GM21367 (cell line): Measurements from ENCODE around the gene SMG6.
"Not testable (repeated sequence)": the region's sequence is repeated elsewhere in the genome, so short reads cannot be mapped to it uniquely, and the experiment has no call there.

Source experiments
- ATAC-seq: cut with Tn5 transposase; IDR thresholded peaks from one replicate; pipeline ENCODE4 v1.9.1; 2021; ENCODE audit not compliant: unreplicated experiment

Gene SMG6

DNA sequence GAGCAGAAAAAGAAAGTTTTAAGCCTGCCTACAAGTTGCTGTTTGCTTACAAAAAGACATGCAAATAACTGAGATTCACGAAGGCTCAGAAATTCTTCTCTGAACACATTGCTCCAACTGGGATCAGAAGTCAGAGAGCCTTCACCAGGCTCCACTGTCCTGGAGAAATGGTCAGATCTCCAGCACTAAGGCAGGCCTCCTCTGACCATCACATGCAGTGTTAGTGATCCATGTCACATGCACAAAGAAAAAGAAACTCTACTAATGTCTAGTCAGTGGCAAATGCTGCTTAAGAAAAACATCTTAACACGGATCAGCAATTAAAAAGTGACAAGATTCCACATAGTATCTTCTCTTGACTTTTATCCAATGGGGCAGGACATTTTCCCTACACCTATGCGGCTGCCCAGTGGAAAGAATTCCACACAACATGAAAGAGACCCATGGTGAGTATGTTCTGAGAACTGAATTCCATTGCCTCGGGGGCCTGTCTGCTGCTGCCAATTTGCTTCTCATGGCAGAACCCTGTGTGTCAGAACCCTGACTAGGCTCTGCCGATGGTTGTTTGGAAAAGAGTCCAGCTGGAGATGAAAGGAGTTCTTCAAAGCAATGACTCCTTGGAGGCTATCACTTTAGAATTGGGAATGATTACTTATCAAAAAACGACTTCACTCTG is 152.1 kb downstream of the SMG6 start:
- no peak for ATAC-seq

DNA sequence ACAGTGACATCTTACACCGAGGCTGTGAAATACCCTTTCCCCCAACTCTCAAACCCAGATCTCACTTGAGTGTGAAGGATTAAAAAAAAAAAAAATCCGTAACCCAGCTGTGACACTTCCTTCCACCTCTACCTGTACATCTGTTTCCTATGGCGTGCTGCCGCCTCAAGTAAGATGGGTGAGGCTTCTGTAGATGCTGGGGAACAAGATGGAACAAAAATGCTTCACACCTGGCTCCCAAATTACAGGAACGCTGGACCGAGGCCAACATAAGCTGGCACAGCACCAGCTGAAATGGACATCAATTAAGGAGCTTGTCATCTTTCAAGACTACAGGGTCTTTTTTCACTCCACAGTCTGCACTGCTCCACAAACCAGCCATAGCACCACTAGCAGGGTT is 152.8 kb downstream of the SMG6 start:
- ATAC-seq, result no peak

DNA sequence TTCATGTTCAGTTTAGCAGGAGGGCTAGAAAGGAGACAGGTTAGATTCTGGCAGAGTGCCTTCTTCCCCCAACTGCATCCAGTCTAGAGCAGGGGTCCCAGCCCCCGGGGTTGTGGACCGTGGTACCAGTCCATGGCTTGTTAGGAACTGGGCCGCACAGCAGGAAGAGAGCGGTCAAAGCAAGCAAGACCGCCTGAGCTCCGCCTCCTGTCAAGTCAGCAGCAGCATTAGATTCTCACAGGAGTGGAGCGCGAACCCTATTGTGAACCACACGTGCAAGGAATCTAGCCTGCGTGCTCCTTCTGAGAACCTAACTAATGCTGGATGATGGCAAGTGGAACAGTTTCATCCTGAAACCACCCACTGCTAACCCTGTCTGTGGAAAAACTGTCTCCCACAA is 153.7 kb downstream of the SMG6 start:
- no peak for ATAC-seq

GRCh38 chr17:2146132-2146871 is 157.3 kb downstream of the SMG6 start:
- no peak for ATAC-seq

- ATAC-seq, result no peak
Measured at GRCh38 chr17:2144701-2145100, 158.9 kb downstream of the SMG6 start.

DNA sequence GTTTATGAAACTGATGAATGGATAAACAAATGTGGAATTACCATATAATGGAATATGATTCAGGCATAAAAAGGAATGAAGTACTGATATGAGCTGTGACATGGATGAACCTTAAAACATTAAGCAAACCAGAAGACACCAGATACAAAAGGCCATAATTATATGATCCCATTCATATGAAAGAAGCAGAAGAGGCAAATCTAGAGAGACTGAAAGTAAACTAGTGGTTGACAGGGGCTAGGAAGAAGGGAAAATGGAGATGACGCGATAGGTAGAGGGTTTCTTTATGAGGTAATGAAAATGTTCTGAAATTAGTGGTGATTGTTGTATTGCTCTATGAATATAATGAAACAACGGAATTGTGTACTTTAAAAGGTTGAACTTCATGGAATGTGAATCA is 160.3 kb downstream of the SMG6 start:
- no peak for ATAC-seq

DNA sequence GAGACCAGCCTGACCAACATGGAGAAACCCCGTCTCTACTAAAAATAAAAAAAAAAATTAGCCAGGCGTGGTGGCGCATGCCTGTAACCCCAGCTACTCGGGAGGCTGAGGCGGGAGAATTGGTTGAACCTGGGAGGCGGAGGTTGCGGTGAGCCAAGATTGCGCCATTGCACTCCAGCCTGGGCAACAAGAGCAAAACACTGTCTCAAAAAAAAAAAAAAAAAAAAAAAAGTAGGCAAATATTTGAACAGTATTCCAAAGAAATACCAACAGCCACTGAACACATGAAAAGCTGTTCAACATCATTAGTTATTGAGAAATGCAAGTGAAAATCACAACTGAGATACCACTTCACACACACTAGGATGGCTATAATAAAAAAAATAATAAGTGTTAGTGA is 160.9 kb downstream of the SMG6 start:
- not testable (repeated sequence) for ATAC-seq

GRCh38 chr17:2140683-2141082 is 162.9 kb downstream of the SMG6 start:
- no peak for ATAC-seq

- no peak for ATAC-seq
Measured at GRCh38 chr17:2138761-2139160, 164.8 kb downstream of the SMG6 start.

DNA sequence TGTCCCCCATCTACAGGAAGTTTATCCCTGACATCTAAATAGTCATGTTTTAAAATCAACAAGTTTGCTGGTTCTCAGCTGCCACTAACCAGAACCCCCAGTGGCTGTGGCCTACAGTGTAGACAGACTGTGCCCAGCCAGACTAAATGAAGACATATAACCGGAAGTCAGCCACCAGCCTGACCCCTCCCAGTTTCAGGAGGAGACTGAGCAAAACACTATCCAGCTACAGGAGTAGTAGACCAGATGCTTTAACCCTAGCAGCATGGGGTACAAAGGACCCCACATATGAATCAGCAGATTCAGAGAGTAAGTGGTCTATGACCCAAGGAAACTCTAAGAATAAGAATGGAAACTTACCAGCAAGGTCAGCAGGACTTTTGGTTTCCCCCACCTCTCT is 165.3 kb downstream of the SMG6 start:
- ATAC-seq, result no peak

GRCh38 chr17:2137342-2138098 is 166.1 kb downstream of the SMG6 start:
- no peak for ATAC-seq

DNA sequence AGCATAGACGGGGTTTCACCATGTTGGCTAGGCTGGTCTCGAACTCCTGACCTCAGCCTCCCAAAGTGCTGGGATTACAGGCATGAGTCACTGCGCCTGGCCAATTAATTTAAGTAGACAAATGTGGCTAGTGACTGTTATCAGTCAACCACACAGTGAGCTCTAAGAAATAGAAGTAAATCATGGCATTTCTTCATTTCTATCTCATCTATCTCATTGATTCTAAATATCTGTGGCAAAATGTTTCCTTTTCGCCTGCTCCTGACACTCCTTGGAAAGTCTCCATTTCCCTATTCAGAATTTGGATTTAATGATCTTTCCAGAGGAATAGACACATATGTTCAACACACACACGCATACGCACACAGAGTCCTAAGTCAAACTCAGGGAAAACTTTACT is 167.3 kb downstream of the SMG6 start:
- ATAC-seq, result no peak

- no peak for ATAC-seq
Measured at GRCh38 chr17:2128011-2128410, 175.6 kb downstream of the SMG6 start.

GRCh38 chr17:2125013-2125535 is 178.5 kb downstream of the SMG6 start:
- ATAC-seq, result no peak

DNA sequence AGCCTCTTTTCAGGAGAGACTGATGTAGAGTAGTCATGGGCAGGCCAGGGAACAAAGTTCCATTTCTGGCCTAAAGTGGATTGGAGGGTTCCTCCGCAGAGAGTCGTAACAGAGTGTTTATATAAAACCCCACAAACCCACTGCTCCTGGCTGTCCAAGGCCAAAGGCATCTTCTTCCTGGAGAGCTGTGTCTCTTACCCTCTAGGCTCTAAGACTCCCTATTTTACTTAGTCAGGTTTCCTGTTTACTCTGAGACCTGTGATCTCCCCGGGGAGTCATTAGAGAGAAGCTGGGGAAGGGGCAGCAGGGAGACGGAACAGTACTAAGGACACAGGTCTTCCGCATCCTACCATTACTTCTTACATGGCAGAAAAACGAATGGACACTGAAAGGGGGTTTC is 179.2 kb downstream of the SMG6 start:
- ATAC-seq, result no peak

DNA sequence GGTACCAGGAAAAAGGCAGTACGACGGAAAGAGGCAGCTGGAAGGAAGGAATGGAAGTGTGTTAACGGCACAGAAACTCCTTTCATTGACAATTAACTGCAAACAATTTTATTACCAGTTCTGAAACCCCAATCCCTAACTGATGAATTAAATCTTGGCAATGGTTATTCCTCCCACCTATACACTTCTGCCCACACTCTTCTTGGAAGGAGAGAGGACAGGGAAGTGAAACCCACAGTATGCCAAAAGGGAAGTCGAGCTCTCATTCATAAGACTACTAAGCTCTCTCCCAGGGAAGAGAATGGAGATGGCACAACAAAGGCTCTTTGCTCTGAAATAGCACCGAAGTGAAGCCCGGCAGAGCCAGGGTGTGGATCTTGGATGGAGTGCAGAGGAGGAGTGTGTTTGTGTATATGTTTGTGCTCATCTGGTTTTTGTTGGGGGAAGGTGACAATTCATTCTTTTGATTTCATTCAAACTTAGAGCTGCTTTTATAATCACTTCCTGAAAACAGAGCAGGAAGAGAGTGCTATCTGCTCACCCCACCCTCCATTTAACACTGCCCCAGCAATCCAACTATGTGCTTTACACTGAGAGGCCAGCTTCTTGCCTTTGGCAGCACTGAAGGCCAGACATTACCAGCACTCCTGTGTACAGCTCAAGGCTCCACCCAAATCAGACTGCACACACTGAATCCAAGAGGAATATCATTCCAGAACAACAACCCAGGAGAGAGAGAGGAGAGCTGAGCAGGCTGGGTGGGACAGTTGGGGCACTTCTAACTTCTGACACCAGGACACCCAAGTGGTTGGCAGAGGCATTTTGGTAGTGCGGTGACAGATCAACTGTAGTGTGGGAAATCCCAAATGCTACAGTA is 180.0 kb downstream of the SMG6 start:
- no peak for ATAC-seq

DNA sequence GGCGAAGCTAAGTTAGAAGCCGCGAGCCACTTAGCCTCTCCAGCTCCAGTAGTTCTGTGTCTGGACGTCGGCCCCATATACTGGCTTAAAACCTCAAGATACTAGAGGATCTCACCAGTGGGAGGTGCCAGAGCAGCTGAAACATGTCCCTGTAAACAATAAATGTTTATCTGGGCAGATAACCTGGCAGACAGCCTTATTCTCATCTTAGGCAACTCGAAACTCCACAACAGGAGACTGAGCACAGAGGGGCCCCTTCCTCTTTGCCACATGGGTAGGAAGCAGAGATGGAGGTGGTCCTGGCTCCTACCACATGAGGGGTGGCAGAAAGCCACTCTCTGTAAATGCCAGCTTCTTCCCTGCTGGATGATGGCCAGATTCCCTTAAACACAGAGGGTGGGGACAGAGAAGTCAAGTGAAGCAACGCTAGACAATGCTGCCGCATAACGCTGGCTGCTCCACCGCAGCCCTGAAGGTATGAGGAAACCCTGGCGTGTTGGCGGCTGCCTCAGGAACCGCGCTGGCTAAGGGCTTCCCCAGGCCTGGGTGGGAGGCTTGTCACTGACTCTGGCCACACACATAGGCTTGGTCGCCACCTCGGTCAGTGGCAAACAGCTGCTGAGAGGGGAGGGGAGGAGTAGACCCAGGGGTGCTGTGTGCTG is 180.8 kb downstream of the SMG6 start:
- ATAC-seq, result no peak

DNA sequence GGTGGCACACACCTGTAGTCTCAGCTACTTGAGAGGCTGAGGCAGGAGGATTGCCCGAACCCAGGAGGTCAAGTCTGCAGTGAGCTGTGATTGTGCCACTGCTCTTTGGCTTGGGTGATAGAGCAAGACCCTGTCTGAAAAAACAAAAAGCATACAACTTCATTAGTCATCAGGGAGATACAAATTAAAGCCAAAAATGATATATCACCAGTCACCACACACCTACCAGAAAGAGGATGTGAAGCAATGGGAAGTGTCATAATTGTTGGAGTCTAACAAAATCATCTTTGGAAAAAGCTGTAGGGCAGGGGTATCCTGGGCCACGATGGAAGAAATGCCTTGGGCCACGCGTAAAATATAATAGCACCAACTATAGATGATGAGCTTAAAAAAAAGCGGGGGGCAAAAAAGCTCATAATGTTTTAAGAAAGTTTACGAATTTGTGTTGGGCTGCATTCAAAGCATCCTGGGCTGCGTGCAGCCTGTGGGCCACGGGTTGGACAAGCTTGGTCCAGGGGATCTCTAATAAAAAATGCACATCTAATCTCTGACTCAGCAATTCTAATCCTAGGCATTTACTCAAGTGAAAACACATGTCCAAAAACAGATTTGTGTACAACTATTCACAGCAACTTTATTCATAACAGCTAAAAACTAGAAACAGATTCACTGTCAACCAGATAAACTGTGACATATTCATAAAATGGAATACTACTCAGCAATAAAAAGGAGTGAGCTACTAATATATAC is 182.8 kb downstream of the SMG6 start:
- no peak for ATAC-seq

DNA sequence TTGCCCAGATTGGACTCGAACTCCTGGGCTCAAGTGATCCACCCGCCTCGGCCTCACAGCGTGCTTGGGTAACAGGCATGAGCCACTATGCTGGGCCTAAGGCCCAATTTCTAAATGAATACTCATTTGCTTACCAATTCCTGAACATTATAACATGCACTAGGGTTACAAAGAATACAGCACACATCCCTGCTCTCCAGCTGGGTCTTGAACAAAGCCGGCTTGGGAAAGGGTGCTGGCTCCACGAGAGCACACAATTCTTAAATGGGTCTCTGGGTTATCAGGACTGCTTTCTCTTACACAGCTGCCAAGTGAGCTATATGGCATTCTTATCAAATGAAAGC is 190.3 kb downstream of the SMG6 start:
- ATAC-seq, result no peak

DNA sequence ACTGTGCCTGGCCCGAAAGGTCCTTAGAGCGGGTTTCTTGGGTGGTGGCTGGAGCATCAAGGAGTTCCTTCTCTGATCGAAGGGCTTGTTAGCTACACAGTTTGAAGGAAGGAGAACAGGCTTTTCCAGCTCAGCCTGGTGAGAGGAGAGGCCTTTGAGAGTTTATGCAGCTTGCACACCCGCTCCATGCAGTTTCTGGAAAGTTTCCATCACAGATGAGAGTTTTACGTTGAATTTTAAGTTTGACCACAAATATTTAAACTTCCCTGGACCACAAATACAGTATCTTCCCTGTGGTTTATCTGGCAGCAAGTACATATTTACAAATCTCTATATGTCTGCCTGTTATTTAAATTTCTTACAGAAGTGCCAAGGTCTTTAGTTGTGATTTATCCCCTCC is 191.9 kb downstream of the SMG6 start:
- no peak for ATAC-seq
